Prostate gland (tissue), 2 donors: ENCODE data around the gene IRX5.

ENCODE experiments used
- CTCF ChIP-seq, 4 experiments: fragments of 200-600 bp in 2 of 4; fragments of 450-650 bp in 2 of 4; sonication (generic) in 2 of 4; IDR thresholded peaks; 1 replicate in 3 of 4; 2 replicates in 1 of 4; pipeline ENCODE4 v1.5.1; 2016 to 2019; ENCODE audit warnings: antibody characterized with exemption in 4 of 4, mild to moderate bottlenecking in 2 of 4, moderate library complexity in 2 of 4
- POLR2A ChIP-seq: fragments of 450-650 bp; IDR thresholded peaks from one replicate; pipeline ENCODE4 v1.6.1; 2016; ENCODE audit warnings: antibody characterized with exemption, mild to moderate bottlenecking
- POLR2AphosphoS5 ChIP-seq: sonication (generic); formaldehyde crosslinking; IDR thresholded peaks from one replicate; pipeline ENCODE4 v1.6.1; 2017; ENCODE audit warnings: antibody characterized with exemption

DNA sequence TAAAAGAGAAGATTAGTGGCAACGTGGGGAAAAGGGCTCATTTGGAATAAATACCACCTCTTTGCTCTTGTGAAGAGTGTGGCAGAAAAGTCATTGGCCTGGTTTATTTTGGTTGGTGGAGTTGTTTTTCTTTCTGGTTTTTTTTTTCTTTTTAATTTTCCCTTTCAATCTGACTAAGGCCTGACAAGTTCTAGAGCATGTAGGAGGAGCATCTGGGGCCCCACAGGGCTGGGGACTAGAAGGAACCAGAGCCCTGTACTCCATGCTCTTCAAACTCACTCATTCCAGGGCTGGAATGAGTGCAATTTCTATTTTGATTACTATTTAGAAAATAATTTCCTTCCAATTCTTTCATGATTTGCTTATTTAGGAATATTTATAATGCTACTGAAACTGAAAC is 13.3 kb downstream of the IRX5 start:
- TF ChIP-seq CTCF (IDR thresholded peaks at IDR 0.05) (no peak), POLR2A (no peak), POLR2AphosphoS5 (no peak)
